GM12801 (cell line): ENCODE data around the gene CCPG1.

Experiments
- CTCF ChIP-seq: IDR thresholded peaks from one replicate; pipeline ENCODE4 v1.5.1; 2011; ENCODE audit warnings: control low read depth; ENCODE audit not compliant: insufficient read length; ENCODE audit errors: extremely low read depth

Gene CCPG1

GRCh38 chr15:55408012-55408928 is at the start of gene CCPG1, which contains the start of gene PIERCE2:
Gene CCPG1 (minus strand): TSS chr15:55408359. CDS start chr15:55389424, 18,935 bp downstream.
Gene PIERCE2 (plus strand): TSS chr15:55408495. CDS start chr15:55408769, 274 bp downstream.
- peak; percentile 0 for TF ChIP-seq CTCF

- no peak for TF ChIP-seq CTCF
These were observed 49.4 kb upstream of the CCPG1 start for GRCh38 chr15:55457401-55458022.

GRCh38 chr15:55434989-55435825 is 27.0 kb upstream of the CCPG1 start:
- no peak for TF ChIP-seq CTCF

GRCh38 chr15:55422089-55422488 is 13.9 kb upstream of the CCPG1 start:
- no peak for TF ChIP-seq CTCF

- no peak for TF ChIP-seq CTCF
These were observed 12.2 kb upstream of the CCPG1 start for GRCh38 chr15:55420171-55420866.

GRCh38 chr15:55407498-55408011 is 604 bp downstream of the CCPG1 start:
- TF ChIP-seq CTCF: no peak
